Measurements from ENCODE around the gene DBI.

DBI gene

DNA sequence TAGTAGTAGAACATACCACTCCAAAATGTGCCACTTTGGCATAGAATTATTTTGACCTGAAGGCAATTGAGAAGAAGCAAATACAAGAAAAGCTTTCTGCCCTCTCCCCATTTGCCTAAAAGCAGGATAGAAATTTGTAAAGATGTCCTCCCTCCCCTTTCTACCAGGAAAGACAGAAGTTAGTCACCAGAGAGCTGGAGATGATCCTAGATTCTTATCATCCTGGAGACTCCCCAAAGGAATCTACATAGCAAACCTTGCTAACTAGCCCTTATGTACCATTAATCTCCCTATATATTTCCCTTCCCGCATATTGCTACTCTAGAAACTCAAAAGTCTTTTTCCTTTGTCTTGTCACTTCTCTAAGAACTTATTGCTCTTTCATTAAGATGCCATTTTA, 52.3 kb downstream of the DBI start:
- Histone ChIP-seq H3K36me3 (ENCODE audit: control insufficient read depth, insufficient read depth, low read length) (no peaks in the 10 kb centered on the region), H3K4me3 (ENCODE audit: low read depth, low read length) (no peak overlapping the region), H2AFZ (peak overlapping the region; percentile 10), H3K9me3 (ENCODE audit: control insufficient read depth, low read length) (no peaks in the 10 kb centered on the region), H3K79me2 (no peaks in the 10 kb centered on the region), H3K4me1 (peaks cover 13% of the 10 kb centered on the region), H3K4me2 (ENCODE audit: low read length) (peak overlapping the region; percentile 29), H3K9ac (no peak overlapping the region), H3K27me3 (ENCODE audit: control insufficient read depth, insufficient read depth, low read length) (no peaks in the 10 kb centered on the region), H3K27ac (no peak overlapping the region)
- no peak for TF ChIP-seq CTCF (IDR thresholded peaks at IDR 0.05)

- no peaks in the 10 kb centered on the region for H3K9me3 ChIP-seq (ENCODE audit: control insufficient read depth, low read length)
- H3K79me2 ChIP-seq = no peaks in the 10 kb centered on the region
- no peak overlapping the region for H2AFZ ChIP-seq
- no peaks in the 10 kb centered on the region for H3K36me3 ChIP-seq (ENCODE audit: control insufficient read depth, insufficient read depth, low read length)
- H3K27me3 ChIP-seq (ENCODE audit: control insufficient read depth, insufficient read depth, low read length) = no peaks in the 10 kb centered on the region
- H3K4me2 ChIP-seq (ENCODE audit: low read length) = no peak overlapping the region
- no peak overlapping the region for H3K27ac ChIP-seq
- no peak overlapping the region for H3K9ac ChIP-seq
- no peak for TF ChIP-seq CTCF (IDR thresholded peaks at IDR 0.05)
- H3K4me1 ChIP-seq = peaks cover 13% of the 10 kb centered on the region
- no peak overlapping the region for H3K4me3 ChIP-seq (ENCODE audit: low read depth, low read length)
These were observed 53.2 kb downstream of the DBI start for GRCh38 chr2:119419803-119420508.

GRCh38 chr2:119421304-119421703, 54.5 kb downstream of the DBI start:
- peaks cover 20% of the 10 kb centered on the region for H3K4me1 ChIP-seq
- TF ChIP-seq CTCF (IDR thresholded peaks at IDR 0.05) = no peak
- H3K27me3 ChIP-seq (ENCODE audit: control insufficient read depth, insufficient read depth, low read length) = no peaks in the 10 kb centered on the region
- H3K4me2 ChIP-seq (ENCODE audit: low read length) = no peak overlapping the region
- no peaks in the 10 kb centered on the region for H3K79me2 ChIP-seq
- H2AFZ ChIP-seq = no peak overlapping the region
- no peaks in the 10 kb centered on the region for H3K36me3 ChIP-seq (ENCODE audit: control insufficient read depth, insufficient read depth, low read length)
- H3K9ac ChIP-seq = no peak overlapping the region
- H3K4me3 ChIP-seq (ENCODE audit: low read depth, low read length) = no peak overlapping the region
- no peak overlapping the region for H3K27ac ChIP-seq
- H3K9me3 ChIP-seq (ENCODE audit: control insufficient read depth, low read length) = no peaks in the 10 kb centered on the region

DNA sequence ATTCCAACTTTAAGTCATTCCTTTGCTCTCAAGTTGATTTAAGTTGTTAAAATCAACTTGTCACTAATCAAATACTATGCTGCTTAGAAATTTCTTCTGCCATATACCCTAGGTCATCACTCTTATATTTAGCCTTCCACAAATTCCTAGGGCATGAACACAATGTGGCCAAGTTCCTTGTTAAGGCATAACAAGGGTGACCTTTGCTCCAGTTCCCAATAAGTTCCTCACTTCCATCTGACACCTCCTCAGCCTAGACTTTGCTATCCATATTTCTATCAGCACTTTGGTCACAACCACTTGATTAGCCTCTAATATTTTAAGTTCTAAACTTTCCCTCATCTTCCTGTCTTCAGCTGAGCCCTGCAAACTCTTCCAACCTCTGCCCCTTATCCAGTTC, 55.0 kb downstream of the DBI start:
- H3K4me1 ChIP-seq = peaks cover 24% of the 10 kb centered on the region
- H3K36me3 ChIP-seq (ENCODE audit: control insufficient read depth, insufficient read depth, low read length) = no peaks in the 10 kb centered on the region
- no peak overlapping the region for H3K9ac ChIP-seq
- TF ChIP-seq CTCF (IDR thresholded peaks at IDR 0.05) = no peak
- H3K9me3 ChIP-seq (ENCODE audit: control insufficient read depth, low read length) = no peaks in the 10 kb centered on the region
- no peak overlapping the region for H2AFZ ChIP-seq
- H3K27me3 ChIP-seq (ENCODE audit: control insufficient read depth, insufficient read depth, low read length) = no peaks in the 10 kb centered on the region
- no peak overlapping the region for H3K4me2 ChIP-seq (ENCODE audit: low read length)
- no peak overlapping the region for H3K27ac ChIP-seq
- no peak overlapping the region for H3K4me3 ChIP-seq (ENCODE audit: low read depth, low read length)
- no peaks in the 10 kb centered on the region for H3K79me2 ChIP-seq
